ENCODE results near the gene KIF3B.
"Not testable (repeated sequence)": the region's sequence is repeated elsewhere in the genome, so short reads cannot be mapped to it uniquely, and the experiment has no call there.

The KIF3B gene

DNA sequence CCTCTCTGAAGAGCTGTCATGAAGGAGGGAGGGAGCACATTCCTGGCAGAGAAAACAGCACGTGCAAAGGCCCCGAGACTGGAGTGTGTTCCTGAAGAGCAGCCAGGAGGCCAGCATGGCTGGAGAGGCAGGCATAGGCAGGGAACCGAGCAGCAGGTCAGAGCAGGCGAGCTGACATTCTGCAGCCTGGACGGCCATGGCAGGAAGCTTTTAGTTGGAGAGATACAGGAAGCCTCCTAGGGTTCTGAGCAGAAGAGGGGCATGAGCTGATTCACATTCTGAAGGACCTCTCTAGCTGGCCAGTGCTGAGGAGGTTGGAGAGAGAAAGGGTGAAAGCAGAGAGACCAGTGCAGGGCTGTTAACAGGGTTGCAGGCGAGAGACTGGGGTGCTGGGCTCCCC lies 40.0 kb upstream of the KIF3B start:
- H3K4me1 ChIP-seq (ENCODE audit: insufficient read depth, low read length), result no peaks in the 10 kb centered on the region
- no peak overlapping the region for H3K4me3 ChIP-seq (ENCODE audit: low read length)
- peaks cover 30% of the 10 kb centered on the region for H3K36me3 ChIP-seq (ENCODE audit: insufficient read depth, low read length)
- H2AFZ ChIP-seq (ENCODE audit: low read depth, low read length), result no peak overlapping the region
- H3K27me3 ChIP-seq (ENCODE audit: insufficient read depth, low read length), result no peaks in the 10 kb centered on the region
- no peaks in the 10 kb centered on the region for H3K9me3 ChIP-seq (ENCODE audit: low read length)

DNA sequence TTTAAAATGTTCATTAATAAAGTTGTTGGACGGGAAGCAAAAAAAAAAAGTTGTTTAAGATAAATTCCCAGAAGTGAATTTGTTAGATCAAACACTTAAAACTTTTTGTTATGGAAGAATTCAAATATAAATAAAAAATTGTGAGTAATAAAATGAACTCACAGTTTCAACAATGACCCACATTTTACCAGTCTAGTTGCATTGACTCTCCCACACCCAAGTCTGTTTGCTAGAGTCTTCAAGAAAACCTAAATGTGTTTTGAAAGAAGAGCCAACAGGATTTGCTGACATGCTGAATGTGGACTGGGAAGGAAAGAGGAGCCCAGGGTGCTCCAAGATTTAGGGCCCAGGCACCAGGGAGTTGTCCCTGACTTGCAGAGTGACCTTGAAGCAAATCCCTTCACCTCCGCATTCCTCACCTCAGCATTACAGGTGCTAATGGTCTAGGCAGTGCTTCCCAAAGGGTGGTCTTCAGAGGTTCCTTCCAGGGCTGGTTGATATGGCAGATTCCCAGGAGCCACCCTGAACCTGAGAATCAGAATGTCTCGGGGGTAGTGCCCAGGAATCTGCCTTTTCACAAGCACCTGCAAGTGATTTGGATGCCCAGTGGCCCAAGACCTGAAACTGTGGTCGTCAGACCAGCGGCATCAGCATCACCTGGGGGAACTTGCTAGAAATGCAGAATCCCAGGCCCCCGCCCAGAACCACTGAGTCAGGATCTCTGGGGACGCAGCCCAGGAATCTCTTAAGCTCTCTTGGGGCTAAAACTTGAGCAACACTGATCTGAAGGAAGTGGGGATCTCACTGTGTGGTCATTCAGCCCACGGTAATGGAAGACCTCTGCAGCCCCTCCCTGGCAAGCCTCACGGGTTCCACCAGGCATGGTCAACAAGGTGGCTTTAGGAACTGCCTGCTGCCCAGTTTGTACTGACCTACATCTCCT lies 38.7 kb upstream of the KIF3B start:
- Histone ChIP-seq H3K36me3 (ENCODE audit: insufficient read depth, low read length) (peaks cover 17% of the 10 kb centered on the region), H2AFZ (ENCODE audit: low read depth, low read length) (no peak overlapping the region), H3K4me3 (ENCODE audit: low read length) (no peak overlapping the region), H3K9me3 (ENCODE audit: low read length) (no peaks in the 10 kb centered on the region), H3K27me3 (ENCODE audit: insufficient read depth, low read length) (no peaks in the 10 kb centered on the region), H3K4me1 (ENCODE audit: insufficient read depth, low read length) (no peaks in the 10 kb centered on the region)

DNA sequence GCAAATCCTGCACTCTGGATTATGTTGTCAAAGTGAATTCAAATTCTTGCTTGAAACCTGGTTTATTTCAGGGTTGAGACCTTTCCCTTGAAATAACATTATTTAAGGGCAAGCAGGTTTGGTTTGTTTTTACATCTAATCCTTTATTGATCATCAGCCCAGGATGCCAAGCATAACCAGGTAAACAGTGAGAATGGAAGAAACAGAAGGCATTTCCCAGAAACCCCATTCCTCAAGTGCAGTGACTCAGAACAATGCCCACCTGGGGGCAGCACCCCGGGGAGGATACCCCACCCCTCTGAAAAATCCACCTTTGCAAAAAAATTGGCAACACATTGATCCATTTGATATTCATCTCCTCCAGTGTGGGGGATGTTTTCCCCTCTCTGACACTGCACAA lies 37.2 kb upstream of the KIF3B start:
- H3K27me3 ChIP-seq (ENCODE audit: insufficient read depth, low read length), result peaks cover 4% of the 10 kb centered on the region
- H2AFZ ChIP-seq (ENCODE audit: low read depth, low read length), result no peak overlapping the region
- H3K36me3 ChIP-seq (ENCODE audit: insufficient read depth, low read length), result peaks cover 6% of the 10 kb centered on the region
- no peak overlapping the region for H3K4me3 ChIP-seq (ENCODE audit: low read length)
- no peaks in the 10 kb centered on the region for H3K4me1 ChIP-seq (ENCODE audit: insufficient read depth, low read length)
- H3K9me3 ChIP-seq (ENCODE audit: low read length), result no peaks in the 10 kb centered on the region

DNA sequence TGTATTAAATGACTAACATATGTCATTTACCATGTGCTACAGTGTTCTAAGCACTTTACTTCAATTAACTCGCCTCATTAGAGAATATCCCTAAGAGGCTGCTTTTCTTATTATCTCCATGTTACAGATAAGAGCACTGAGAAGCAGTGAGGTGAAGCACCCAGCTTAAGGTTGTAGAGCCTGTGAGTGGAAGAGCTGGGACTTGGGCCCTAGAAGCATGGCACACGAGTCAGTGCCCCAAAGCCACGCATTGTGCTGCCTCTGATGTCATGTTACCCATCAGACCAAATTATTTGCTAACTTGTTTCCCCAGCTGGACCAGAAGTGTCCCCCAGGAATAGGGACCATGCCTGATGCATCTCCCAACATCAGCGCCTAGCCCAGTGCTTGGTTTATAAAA lies 35.6 kb upstream of the KIF3B start:
- peaks cover 4% of the 10 kb centered on the region for H3K27me3 ChIP-seq (ENCODE audit: insufficient read depth, low read length)
- no peaks in the 10 kb centered on the region for H3K36me3 ChIP-seq (ENCODE audit: insufficient read depth, low read length)
- no peaks in the 10 kb centered on the region for H3K4me1 ChIP-seq (ENCODE audit: insufficient read depth, low read length)
- no peaks in the 10 kb centered on the region for H3K9me3 ChIP-seq (ENCODE audit: low read length)
- H2AFZ ChIP-seq (ENCODE audit: low read depth, low read length), result no peak overlapping the region
- no peak overlapping the region for H3K4me3 ChIP-seq (ENCODE audit: low read length)

DNA sequence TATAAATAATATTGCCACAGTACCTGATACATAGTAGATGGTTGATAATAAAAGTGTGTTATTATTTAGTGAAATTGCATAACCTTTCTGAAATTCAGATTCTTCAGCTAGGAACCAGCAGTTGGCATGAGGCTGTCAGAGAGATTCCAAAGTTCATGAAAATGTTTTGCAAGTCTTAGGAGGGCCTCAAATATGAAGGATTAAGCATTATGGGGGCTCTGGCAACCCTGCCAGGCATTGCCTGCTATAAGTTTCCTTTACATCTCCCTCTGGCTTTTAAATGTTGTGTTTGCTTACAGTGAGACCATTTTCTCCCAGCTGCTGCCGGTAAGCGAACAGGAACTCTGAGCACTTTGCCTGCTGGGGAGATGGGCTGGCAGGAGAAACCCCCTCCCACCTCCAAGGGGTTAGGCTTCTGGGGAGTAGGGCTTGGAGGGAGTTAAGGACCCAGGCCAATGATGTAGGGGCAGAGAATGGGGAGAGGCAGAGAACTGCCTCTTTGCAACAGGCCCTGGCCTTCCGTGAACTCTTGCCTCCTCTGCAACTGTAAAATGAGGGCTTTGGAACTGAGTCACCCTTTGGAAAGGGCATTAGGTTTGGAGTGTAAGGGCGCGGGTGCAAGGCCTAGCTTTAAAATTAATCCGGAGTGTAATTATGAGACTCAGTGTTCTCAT lies 33.2 kb upstream of the KIF3B start:
- H3K9me3 ChIP-seq (ENCODE audit: low read length), result no peaks in the 10 kb centered on the region
- H3K4me3 ChIP-seq (ENCODE audit: low read length), result no peak overlapping the region

DNA sequence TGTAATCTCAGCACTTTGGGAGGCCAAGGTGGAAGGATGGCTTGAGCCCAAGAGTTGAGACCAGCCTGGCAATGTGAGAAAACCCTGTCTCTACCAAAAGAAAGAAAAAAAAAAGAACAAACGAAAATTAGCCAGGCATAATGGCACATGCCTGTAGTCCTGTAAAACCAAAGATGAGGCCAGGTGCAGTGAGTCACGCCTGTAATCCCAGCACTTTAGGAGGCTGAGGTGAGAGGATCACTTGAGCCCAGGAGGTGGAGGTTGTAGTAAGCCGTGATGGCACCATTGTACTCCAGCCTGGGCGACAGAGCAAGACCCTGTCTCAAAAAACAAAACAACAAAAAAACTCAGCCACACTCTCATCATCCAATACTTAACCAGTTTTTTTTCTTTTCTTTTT lies 32.5 kb upstream of the KIF3B start:
- Histone ChIP-seq H3K36me3 (ENCODE audit: insufficient read depth, low read length) (no peaks in the 10 kb centered on the region), H2AFZ (ENCODE audit: low read depth, low read length) (no peak overlapping the region), H3K4me3 (ENCODE audit: low read length) (no peak overlapping the region), H3K9me3 (ENCODE audit: low read length) (no peaks in the 10 kb centered on the region), H3K4me1 (ENCODE audit: insufficient read depth, low read length) (no peaks in the 10 kb centered on the region), H3K27me3 (ENCODE audit: insufficient read depth, low read length) (peaks cover 4% of the 10 kb centered on the region)

More for the DNA sequence above, 33.2 kb upstream of the KIF3B start:
- no peaks in the 10 kb centered on the region for H3K4me1 ChIP-seq (ENCODE audit: insufficient read depth, low read length)
- H3K27me3 ChIP-seq (ENCODE audit: insufficient read depth, low read length), result peaks cover 4% of the 10 kb centered on the region
- H3K36me3 ChIP-seq (ENCODE audit: insufficient read depth, low read length), result no peaks in the 10 kb centered on the region
- H2AFZ ChIP-seq (ENCODE audit: low read depth, low read length), result no peak overlapping the region

DNA sequence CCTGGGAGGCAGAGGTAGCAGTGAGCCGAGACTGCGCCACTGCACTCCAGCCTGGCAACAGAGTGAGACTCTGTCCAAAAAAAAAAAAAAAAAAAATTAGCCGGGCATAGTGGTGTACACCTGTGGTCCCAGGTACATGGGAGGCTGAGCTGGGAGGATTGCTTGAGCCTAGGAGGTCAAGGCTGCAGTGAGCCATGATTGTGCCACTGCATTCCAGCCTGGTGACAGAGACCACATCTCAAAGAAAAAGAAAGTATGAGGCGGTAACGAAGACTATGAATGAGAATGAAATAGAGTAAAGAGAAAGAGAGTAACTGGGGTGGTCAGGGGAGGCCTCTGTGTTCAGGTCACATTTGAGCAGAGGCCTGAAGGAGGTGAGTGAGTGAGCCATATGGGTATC lies 31.2 kb upstream of the KIF3B start:
- H2AFZ ChIP-seq (ENCODE audit: low read depth, low read length); H3K36me3 ChIP-seq (ENCODE audit: insufficient read depth, low read length); H3K27me3 ChIP-seq (ENCODE audit: insufficient read depth, low read length); H3K4me1 ChIP-seq (ENCODE audit: insufficient read depth, low read length); H3K4me3 ChIP-seq (ENCODE audit: low read length); H3K9me3 ChIP-seq (ENCODE audit: low read length): not testable (repeated sequence)

DNA sequence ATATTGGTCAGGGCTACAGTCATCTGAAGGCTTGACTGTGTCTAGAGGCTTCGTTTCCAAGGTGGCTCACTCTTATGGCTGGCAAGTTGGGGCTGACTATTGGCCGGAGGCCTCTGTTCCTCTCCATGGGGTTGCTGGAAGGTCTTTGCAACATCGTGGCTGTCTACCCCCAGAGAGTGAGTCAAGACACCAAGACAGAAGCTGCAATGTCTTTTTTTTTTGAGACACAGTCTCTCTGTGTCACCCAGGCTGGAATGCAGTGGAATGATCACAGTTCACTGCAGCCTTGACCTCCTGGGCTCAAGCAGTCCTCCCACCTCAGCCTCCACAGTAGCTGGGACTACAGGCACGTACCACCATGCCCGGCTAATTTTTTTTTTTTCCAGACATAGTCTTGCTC lies 29.4 kb upstream of the KIF3B start:
- no peaks in the 10 kb centered on the region for H3K36me3 ChIP-seq (ENCODE audit: insufficient read depth, low read length)
- H2AFZ ChIP-seq (ENCODE audit: low read depth, low read length), result no peak overlapping the region
- no peaks in the 10 kb centered on the region for H3K4me1 ChIP-seq (ENCODE audit: insufficient read depth, low read length)
- no peak overlapping the region for H3K4me3 ChIP-seq (ENCODE audit: low read length)
- H3K27me3 ChIP-seq (ENCODE audit: insufficient read depth, low read length), result peaks cover 4% of the 10 kb centered on the region
- H3K9me3 ChIP-seq (ENCODE audit: low read length), result no peaks in the 10 kb centered on the region

DNA sequence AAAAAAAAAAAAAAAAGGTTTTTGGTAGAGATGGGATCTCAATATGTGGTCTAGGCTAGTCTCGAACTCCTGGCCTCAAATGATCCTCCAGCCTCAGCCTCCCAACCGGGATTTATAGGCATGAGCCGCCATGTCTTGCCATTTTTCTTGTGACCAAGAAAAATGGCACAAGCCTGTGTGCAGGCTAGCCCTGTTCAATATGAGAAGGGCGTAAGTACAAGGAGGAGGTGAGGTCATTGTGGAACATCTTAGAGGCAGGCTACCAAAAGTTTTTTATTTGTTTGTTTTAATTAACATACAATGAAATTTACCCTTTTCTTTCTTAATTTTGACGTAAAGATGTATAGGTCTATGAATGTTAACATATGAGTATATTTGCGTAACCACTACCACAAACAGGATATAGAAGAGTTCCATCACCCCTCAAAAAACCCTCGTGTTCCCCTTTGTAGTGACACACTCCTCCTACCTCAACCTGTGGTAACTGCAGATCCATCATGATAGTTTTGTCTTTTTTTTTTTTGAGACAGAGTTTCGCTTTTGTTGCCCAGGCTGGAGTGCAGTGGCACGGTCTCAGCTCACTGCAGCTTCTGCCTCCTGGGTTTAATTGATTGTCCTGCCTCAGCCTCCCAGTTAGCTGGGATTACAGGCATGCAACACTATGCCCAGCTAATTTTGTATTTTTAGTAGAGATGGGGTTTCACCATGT lies 28.3 kb upstream of the KIF3B start:
- Histone ChIP-seq H3K36me3 (ENCODE audit: insufficient read depth, low read length) (no peaks in the 10 kb centered on the region), H3K4me3 (ENCODE audit: low read length) (no peak overlapping the region), H3K4me1 (ENCODE audit: insufficient read depth, low read length) (no peaks in the 10 kb centered on the region), H2AFZ (ENCODE audit: low read depth, low read length) (no peak overlapping the region), H3K27me3 (ENCODE audit: insufficient read depth, low read length) (peaks cover 4% of the 10 kb centered on the region), H3K9me3 (ENCODE audit: low read length) (no peaks in the 10 kb centered on the region)

DNA sequence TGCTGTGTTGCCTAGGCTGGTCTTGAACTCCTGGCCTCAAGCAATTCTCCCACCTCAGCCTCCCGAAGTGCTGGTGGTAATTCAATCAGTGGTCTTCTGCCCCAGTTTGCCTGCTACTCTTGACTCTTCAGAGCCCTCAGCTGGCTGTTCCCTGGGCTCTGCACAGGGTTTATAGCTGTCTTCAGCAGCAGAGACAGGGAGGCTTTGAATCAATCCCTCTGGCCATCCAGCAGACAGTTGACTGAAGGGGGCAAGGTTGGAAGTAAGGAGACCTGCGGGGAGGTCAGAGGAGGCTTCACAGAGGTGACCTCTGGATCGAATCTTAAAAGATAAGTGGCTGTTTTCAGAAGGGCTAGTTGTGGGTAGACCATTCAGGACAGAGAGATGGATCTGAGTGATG lies 26.0 kb upstream of the KIF3B start:
- Histone ChIP-seq H2AFZ (ENCODE audit: low read depth, low read length) (no peak overlapping the region), H3K4me1 (ENCODE audit: insufficient read depth, low read length) (no peaks in the 10 kb centered on the region), H3K27me3 (ENCODE audit: insufficient read depth, low read length) (no peaks in the 10 kb centered on the region), H3K36me3 (ENCODE audit: insufficient read depth, low read length) (no peaks in the 10 kb centered on the region), H3K9me3 (ENCODE audit: low read length) (no peaks in the 10 kb centered on the region), H3K4me3 (ENCODE audit: low read length) (no peak overlapping the region)

DNA sequence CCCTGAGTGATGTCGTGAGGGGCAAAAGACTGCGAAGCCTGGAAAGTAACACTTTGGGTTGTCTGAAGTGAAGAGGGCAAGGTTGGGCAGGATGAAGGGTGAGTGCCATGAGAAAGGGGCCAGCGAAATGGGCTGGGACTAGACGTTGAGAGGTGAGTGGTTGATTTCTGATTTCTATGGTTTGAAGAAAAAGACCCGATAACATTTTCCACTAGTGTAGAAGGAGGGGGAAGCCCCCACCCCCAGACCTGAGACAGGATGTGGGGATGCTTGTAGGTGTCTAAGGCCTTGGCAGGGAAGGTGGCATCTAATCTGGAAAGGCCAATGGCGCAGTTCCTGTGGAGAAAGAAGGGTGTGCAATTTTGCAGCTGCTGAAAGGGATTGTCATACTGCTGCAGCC lies 25.3 kb upstream of the KIF3B start:
- H3K36me3 ChIP-seq (ENCODE audit: insufficient read depth, low read length), result no peaks in the 10 kb centered on the region

DNA sequence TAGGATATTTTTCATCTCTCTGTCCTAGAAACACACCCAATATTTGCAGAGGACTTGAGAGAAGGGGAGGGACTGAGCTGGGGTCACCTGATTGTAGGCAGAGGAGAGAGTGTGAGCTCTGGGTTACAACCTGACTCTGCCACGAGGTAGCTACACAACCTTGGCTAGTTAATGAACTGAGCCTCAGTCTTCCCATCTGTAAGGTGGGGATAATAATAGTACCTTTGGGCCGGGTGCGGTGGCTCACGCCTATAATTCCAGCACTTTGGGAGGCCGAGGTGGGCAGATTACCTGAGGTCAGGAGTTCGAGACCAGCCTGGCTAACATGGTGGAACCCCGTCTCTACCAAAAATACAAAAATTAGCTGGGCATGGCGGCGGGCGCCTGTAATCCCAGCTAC lies 16.5 kb upstream of the KIF3B start:
- H3K4me3 ChIP-seq (ENCODE audit: low read length); H3K4me1 ChIP-seq (ENCODE audit: insufficient read depth, low read length); H2AFZ ChIP-seq (ENCODE audit: low read depth, low read length); H3K9me3 ChIP-seq (ENCODE audit: low read length); H3K27me3 ChIP-seq (ENCODE audit: insufficient read depth, low read length); H3K36me3 ChIP-seq (ENCODE audit: insufficient read depth, low read length): not testable (repeated sequence)

More for the DNA sequence above, 25.3 kb upstream of the KIF3B start:
- Histone ChIP-seq H3K27me3 (ENCODE audit: insufficient read depth, low read length) (no peaks in the 10 kb centered on the region), H2AFZ (ENCODE audit: low read depth, low read length) (no peak overlapping the region), H3K4me1 (ENCODE audit: insufficient read depth, low read length) (no peaks in the 10 kb centered on the region), H3K4me3 (ENCODE audit: low read length) (no peak overlapping the region), H3K9me3 (ENCODE audit: low read length) (no peaks in the 10 kb centered on the region)

DNA sequence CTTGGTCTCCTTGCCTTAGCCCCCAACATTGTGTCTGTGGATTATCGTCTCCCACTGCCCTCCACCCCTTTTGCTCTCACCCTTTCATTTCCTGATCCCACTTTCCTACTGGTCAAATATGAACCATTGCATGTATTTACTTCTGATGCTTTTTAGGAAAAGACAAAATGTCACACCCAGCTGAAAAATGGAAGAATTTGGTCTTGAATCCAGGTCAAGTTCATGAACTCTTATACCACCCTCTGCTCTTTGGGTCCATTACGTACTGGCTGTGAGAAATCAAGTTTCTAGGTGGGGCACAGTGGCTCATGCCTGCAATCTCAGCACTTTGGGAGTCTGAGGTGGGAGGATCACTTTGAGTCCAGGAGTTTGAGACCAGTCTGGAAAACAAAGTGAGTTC lies 15.8 kb upstream of the KIF3B start:
- no peaks in the 10 kb centered on the region for H3K9me3 ChIP-seq (ENCODE audit: low read length)
- no peak overlapping the region for H2AFZ ChIP-seq (ENCODE audit: low read depth, low read length)
- H3K36me3 ChIP-seq (ENCODE audit: insufficient read depth, low read length), result no peaks in the 10 kb centered on the region
- no peaks in the 10 kb centered on the region for H3K4me1 ChIP-seq (ENCODE audit: insufficient read depth, low read length)
- H3K4me3 ChIP-seq (ENCODE audit: low read length), result no peak overlapping the region
- H3K27me3 ChIP-seq (ENCODE audit: insufficient read depth, low read length), result no peaks in the 10 kb centered on the region

Measured in neuron (in vitro differentiated cells).